Mucosa of stomach (tissue), 1 donor: ENCODE data around the gene QRICH1.

Source experiments
- H3K27me3 ChIP-seq: one replicate; pipeline ENCODE4 v1.7.0; 2013; ENCODE audit warnings: mild to moderate bottlenecking, low read length; ENCODE audit not compliant: control insufficient read depth, insufficient read depth
- H3K36me3 ChIP-seq: one replicate; pipeline ENCODE4 v1.7.0; 2013; ENCODE audit warnings: low read length; ENCODE audit not compliant: control insufficient read depth, insufficient read depth
- H3K4me1 ChIP-seq: one replicate; pipeline ENCODE4 v1.7.0; 2013; ENCODE audit warnings: mild to moderate bottlenecking, low read length; ENCODE audit not compliant: control insufficient read depth, insufficient read depth
- H3K4me3 ChIP-seq: one replicate; pipeline ENCODE4 v1.7.0; 2013; ENCODE audit warnings: low read length
- H3K9ac ChIP-seq: one replicate; pipeline ENCODE4 v1.7.0; 2013; ENCODE audit warnings: mild to moderate bottlenecking, low read length, moderate library complexity
- H3K9me3 ChIP-seq: one replicate; pipeline ENCODE4 v1.7.0; 2013; ENCODE audit warnings: mild to moderate bottlenecking, low read length, moderate library complexity; ENCODE audit not compliant: control insufficient read depth
- donor health status: Pancreatic carcinoma.

The QRICH1 gene, protein sequence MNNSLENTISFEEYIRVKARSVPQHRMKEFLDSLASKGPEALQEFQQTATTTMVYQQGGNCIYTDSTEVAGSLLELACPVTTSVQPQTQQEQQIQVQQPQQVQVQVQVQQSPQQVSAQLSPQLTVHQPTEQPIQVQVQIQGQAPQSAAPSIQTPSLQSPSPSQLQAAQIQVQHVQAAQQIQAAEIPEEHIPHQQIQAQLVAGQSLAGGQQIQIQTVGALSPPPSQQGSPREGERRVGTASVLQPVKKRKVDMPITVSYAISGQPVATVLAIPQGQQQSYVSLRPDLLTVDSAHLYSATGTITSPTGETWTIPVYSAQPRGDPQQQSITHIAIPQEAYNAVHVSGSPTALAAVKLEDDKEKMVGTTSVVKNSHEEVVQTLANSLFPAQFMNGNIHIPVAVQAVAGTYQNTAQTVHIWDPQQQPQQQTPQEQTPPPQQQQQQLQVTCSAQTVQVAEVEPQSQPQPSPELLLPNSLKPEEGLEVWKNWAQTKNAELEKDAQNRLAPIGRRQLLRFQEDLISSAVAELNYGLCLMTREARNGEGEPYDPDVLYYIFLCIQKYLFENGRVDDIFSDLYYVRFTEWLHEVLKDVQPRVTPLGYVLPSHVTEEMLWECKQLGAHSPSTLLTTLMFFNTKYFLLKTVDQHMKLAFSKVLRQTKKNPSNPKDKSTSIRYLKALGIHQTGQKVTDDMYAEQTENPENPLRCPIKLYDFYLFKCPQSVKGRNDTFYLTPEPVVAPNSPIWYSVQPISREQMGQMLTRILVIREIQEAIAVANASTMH

DNA sequence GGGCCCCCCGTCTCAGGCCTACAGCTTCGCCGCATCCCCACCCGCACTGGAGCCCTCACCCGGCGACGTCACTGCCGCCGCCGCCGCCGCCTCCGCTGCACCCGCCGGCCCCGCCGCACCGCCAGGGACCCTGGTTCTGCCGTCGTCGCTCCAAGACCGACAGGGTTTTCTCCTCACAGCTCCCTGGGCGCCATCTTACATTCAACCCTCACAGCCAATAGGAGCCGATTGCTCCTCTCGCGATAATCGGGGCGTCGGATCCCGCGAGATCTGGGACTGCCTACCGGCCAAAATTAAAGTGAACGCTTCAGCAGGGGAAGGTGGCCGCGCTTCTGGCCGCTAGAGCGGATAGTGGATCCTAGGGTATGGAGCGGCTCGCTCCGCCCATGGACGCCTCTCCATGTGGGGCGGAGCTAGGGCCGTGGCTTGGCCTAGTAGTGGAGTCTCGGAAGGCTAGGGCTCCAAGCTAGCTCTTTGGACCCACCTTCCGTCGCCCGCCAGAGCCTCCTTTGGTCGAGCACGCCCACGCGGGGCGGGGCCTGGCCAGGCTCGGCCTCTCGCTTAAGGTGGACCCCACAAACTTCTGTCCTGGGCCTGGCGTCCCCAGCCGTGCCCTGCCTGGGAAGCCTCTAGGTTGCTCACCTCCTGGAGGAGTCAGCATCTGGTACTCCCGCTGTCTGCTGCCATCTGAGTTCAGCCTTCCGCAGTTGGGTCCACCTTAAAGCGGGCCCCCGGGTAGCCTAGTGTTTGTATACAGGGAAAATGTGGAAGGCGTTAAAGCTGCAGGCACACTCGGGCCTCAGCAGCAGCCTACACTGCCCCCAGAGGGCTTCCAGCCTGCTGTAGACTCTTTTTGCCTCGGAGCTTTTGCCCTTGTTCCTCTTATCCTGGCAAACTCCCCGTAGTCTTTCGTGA is at the start of gene QRICH1:
Gene QRICH1, minus strand, starts transcription at position 219 of the 915 bp plus-strand sequence. CDS start 17,054 bp downstream, outside the sequence.
- no peaks in the 10 kb centered on the region for H3K27me3 ChIP-seq
- H3K4me1 ChIP-seq, result peaks cover 7% of the 10 kb centered on the region
- peaks cover 7% of the 10 kb centered on the region for H3K36me3 ChIP-seq
- H3K9ac ChIP-seq, result peak within 1 kb of the TSS; percentile 87
- H3K4me3 ChIP-seq, result peak within 1 kb of the TSS; percentile 77
- H3K9me3 ChIP-seq, result no peaks in the 10 kb centered on the region

DNA sequence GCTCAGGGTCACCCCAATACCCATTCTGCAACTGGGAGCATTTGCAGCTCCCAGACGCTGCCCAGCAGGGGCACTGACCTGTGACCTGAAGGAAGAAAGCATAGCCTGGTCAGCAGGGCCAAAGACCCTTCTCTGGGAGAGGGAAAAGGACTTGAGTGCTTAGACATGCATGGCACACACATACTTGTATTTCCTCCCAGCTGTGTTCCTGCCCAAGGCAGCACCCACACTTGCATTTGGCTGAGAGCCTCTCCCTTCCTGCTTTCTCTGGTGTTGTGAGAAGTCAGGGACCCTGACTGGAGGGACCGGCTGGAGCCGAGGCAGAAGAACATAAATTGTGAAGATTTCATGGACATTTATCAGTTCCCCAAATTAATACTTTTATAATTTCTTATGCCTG is 46.2 kb upstream of the QRICH1 start:
- Histone ChIP-seq H3K4me3 (no peak overlapping the region), H3K27me3 (peaks cover 13% of the 10 kb centered on the region), H3K36me3 (no peaks in the 10 kb centered on the region), H3K9me3 (no peaks in the 10 kb centered on the region), H3K9ac (no peak overlapping the region), H3K4me1 (no peaks in the 10 kb centered on the region)

DNA sequence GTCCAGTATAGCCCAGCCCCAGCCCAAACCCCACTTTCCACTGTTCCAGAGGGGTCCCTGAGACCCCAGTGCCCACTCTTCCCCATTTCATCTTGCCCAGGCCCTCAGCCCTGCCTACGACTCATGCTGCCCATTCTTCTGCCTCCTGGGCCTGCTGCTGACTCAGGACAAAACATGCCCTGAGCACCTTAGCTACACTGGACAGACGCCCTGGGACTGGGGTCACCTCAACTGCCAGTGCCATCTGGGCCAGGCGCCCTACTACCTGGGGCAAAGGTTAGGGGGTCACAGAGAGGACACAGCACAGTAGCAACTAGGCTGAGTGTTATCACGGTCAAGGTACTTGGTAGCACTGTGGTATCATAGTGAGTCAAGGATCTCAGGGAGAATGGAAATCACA is 41.6 kb upstream of the QRICH1 start:
- H3K4me3 ChIP-seq, result no peak overlapping the region
- H3K27me3 ChIP-seq, result peaks cover 9% of the 10 kb centered on the region
- no peaks in the 10 kb centered on the region for H3K9me3 ChIP-seq
- H3K36me3 ChIP-seq, result no peaks in the 10 kb centered on the region
- peaks cover 18% of the 10 kb centered on the region for H3K4me1 ChIP-seq
- H3K9ac ChIP-seq, result no peak overlapping the region

DNA sequence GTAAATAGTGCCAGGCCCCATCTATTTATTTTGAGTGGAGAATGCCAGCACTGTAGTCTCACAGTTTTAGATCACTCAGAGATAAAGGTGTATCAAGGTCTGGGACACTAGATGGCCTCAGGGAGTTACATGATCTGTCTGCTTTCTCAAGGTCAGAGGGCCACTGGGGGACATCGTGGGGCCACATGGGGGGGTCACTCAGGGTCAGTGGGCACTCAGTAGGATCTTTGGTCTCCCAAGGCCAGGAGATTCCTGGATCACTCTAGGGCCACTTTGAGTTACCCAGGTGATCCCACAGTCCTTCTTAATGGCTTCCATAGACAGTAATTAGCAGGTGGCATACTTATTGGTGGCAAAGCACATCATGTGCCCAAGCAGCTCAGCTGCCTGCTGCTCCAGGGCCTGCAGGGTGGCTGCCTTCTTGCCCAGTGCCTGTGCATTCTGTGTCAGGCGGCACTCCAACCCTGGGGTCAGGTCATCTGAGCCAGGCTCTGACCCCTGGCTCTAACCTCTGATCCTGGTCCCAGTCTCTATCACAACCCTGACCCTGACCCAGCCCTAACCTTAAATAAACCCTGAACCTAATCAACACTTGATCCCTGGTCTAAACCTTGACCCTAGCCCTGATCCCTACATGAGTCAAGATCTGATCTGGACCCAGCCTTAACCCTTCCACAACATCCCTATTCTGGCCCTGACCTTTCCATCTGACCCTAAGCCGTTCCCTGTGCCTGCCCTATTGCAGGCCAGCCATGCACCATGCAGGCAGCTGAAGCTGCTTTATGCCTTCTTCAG is 40.8 kb upstream of the QRICH1 start:
- Histone ChIP-seq H3K27me3 (peaks cover 9% of the 10 kb centered on the region), H3K9ac (no peak overlapping the region), H3K4me3 (no peak overlapping the region), H3K36me3 (no peaks in the 10 kb centered on the region), H3K9me3 (no peaks in the 10 kb centered on the region), H3K4me1 (peaks cover 18% of the 10 kb centered on the region)

DNA sequence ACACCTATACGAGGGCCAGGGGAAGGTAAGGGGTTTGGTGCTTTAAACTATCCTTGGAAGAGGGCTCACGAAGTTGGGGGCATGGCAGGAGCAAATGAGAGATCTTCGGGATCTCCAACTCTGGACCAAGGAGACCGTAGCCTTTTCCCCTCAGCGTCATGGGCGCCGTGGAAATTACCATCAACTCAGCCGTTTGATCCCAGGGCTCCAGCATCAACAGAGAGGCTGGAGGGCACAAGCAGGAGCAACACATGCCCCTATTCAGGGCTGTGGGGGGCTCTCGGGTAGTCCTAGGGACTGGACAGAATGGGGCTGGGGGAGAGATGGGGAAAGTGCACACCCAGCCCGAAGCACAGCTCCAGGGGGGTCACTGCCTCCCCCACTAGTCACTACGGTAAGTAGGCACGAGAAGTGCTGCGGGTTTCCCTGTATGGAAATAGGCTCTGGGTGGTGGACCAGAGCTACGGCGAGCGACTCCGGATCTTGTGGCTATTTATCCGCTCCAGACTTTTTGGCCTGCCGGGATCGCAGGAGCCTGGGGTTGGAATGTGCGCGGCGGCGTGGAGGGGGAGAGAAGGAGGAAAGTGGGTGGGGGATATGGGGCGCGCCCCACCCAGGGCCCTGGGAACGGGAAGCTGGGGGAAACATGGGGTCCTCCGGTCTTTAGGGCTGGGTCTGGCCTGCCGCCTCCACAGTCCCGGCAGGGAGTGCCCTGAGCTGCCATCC is 39.5 kb upstream of the QRICH1 start:
- Histone ChIP-seq H3K4me1 (peaks cover 18% of the 10 kb centered on the region), H3K36me3 (no peaks in the 10 kb centered on the region), H3K9me3 (no peaks in the 10 kb centered on the region), H3K4me3 (peak overlapping the region; percentile 44), H3K9ac (peak overlapping the region; percentile 63), H3K27me3 (peaks cover 9% of the 10 kb centered on the region)

DNA sequence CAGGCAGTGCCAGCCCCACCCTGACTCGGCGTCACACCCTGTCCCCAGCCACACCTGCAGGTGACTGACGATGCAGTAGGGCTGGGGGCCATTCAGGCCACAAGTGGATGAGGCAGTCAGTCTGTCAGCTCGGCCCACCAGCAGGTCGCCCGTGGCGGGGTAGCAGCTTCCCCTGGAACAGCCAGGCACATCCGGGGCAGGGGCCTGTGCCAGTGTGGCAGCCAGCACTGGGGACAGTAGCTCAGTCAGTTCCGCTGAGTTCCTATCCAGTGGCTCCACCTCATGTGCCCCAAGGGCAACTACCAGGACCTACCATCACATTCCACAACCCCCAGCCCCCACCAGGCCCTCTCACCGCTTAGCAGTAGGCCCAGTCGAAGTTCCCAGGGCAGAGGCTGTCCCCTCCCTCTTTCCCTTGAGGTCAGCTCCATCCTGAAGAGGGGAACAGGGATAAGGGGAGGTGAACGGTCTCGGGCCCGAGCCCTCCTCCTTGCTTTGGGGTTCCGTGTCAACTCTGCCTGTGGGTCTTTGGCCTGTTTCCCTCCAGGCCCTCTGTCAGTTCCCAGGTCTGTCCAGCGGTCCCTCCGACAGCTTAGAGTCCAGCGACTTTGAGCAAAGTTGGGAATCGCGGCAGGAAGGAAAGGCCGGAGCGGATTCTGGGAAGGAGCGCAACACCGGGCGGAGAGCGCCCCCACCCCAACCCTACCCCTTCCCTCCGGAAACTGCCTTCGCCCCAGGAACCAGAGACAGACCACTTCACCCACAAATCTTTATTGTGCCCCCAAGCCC is 38.8 kb upstream of the QRICH1 start, which contains the start of gene LAMB2:
Gene LAMB2, minus strand, starts transcription at position 614 of the 789 bp plus-strand sequence. Its CDS starts 183 bp downstream, at position 431.
- Histone ChIP-seq H3K9me3 (no peaks in the 10 kb centered on the region), H3K36me3 (no peaks in the 10 kb centered on the region), H3K4me3 (peak within 1 kb of the TSS; percentile 44), H3K4me1 (peaks cover 18% of the 10 kb centered on the region), H3K27me3 (peaks cover under 1% of the 10 kb centered on the region), H3K9ac (peak within 1 kb of the TSS; percentile 63)

DNA sequence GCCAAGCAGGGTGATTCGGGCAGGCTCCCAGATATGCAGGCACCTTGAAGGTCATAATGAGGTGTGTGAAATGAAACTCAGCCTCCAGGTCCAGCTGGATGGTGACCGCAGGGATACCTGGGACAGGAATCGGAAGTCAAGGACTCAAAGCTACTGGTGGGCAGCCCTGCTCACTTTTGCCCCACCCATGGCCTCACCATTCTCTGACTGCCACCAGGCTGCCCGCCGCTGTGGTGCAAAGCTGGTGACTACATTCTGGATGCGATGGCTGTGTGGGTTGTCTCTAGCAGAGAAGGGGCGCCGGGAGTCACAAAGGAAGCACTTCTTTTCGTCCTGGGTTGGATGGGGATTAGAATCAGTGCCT is 38.2 kb upstream of the QRICH1 start:
- H3K4me1 ChIP-seq, result peaks cover 18% of the 10 kb centered on the region
- H3K9ac ChIP-seq, result peak overlapping the region; percentile 63
- no peaks in the 10 kb centered on the region for H3K36me3 ChIP-seq
- no peaks in the 10 kb centered on the region for H3K27me3 ChIP-seq
- H3K9me3 ChIP-seq, result no peaks in the 10 kb centered on the region
- H3K4me3 ChIP-seq, result peak overlapping the region; percentile 44

DNA sequence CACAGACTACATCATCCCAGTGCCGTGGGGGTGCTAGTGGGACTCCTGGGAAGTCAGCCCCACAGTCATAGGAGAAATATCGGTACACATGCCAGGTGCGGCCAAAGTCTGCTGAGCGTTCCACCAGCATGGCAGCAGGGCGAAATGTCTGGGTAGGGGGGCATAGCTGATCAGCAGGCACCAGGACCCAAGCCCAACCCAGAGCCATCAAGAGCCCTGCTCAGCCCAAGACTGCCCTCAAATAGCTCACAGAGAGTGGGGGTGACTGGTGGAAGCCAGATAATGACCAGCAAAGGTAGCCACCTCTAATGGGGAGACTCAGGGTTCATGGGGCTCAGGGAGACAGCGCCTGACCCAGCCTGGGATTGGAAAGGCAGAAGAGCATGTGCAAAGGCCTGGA is 37.7 kb upstream of the QRICH1 start:
- H3K4me3 ChIP-seq, result peak overlapping the region; percentile 44
- H3K27me3 ChIP-seq, result no peaks in the 10 kb centered on the region
- H3K9me3 ChIP-seq, result no peaks in the 10 kb centered on the region
- H3K4me1 ChIP-seq, result peaks cover 18% of the 10 kb centered on the region
- peak overlapping the region; percentile 63 for H3K9ac ChIP-seq
- H3K36me3 ChIP-seq, result no peaks in the 10 kb centered on the region

DNA sequence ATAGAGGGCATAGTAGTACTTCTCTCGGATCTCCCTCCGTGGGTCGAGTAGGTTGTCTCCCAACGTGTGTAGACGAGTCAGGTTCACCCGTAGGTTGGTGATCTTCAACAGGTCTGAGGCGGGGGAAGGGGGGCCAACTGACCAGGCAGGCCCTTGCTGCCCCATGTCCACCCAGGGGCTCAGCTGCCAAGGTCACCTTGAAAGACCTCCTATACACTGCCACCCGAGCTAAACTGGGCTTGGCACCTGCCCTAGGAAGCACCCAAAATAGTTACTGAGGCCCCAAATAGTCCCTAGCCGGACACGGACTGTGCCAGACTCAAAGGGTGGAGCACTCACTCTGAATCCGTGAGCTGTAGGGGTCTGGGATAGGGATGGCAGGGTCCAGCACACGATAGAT is 37.2 kb upstream of the QRICH1 start:
- no peak overlapping the region for H3K9ac ChIP-seq
- H3K9me3 ChIP-seq, result no peaks in the 10 kb centered on the region
- H3K4me1 ChIP-seq, result peaks cover 18% of the 10 kb centered on the region
- H3K27me3 ChIP-seq, result no peaks in the 10 kb centered on the region
- H3K36me3 ChIP-seq, result no peaks in the 10 kb centered on the region
- H3K4me3 ChIP-seq, result no peak overlapping the region

DNA sequence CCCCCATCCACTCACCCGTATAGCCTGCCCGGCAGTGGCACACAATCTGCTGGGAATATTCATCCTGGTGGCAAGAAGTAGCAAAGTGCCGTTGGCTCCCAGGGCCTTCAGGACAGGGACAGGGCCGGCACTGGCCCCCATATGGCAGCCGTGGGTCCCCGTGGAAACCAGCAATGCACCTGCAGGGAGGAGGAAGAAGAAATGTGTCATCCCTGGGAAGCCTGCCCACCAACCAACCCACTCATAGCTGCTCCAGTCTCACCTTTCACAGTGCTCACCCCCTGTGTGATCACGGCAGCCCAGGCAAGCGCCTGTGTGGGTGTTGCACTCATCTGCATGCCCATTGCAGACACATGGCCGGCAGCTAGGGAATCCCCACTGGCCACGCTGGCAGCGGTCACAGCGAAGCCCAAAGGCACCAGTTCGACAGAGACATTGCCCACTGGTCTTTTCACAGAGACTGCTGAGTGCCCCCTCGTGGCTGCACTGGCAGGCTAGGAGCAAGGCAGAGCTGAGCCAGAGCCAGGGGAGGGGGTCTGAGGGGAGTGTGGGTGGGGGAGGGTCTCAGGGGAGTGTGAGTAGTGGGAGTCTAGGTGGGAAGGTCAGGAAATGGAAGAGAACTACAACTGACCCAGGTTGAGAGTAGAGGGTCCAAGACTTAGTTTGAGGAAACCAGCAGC is 31.3 kb upstream of the QRICH1 start:
- H3K9me3 ChIP-seq, result no peaks in the 10 kb centered on the region
- peaks cover 8% of the 10 kb centered on the region for H3K36me3 ChIP-seq
- H3K4me3 ChIP-seq, result no peak overlapping the region
- H3K9ac ChIP-seq, result no peak overlapping the region
- no peaks in the 10 kb centered on the region for H3K27me3 ChIP-seq
- H3K4me1 ChIP-seq, result no peaks in the 10 kb centered on the region
